RWPE1 (cell line): Measurements from ENCODE around the gene ZBTB7C.

ENCODE experiments used
- CTCF ChIA-PET: fragments of 350-600 bp; sonication (Branson Sonifier 250); formaldehyde crosslinking; extraction: SDS; loops from one replicate; lab custom pipeline; 2021; lab: Yijun Ruan, JAX
- POLR2A ChIA-PET: fragments of 400-600 bp; formaldehyde crosslinking; extraction: SDS; loops from one replicate; lab custom pipeline; 2020; ENCODE audit warnings: antibody characterized with exemption; ENCODE audit not compliant: low non-redundant PET; lab: Yijun Ruan, JAX
- DNase-seq: peaks from one replicate; pipeline ENCODE4 v3.0.0; 2012; ENCODE audit warnings: low spot score
- H3K27ac ChIP-seq: fragments of 450-650 bp; 2 replicates; pipeline ENCODE4 v1.5.1; 2017
- CTCF ChIP-seq: fragments of 450-650 bp; conservative IDR thresholded peaks from 2 replicates; pipeline ENCODE4 v1.5.1; 2017; ENCODE audit warnings: low read depth, mild to moderate bottlenecking

ZBTB7C gene

GRCh38 chr18:48168861-48169260 lies 240.3 kb downstream of the ZBTB7C start:
- no peak overlapping the region for H3K27ac ChIP-seq
- TF ChIP-seq CTCF, result no peak
- ChIA-PET CTCF (no interaction called here), POLR2A (no interaction called here)
- no peak for DNase-seq

GRCh38 chr18:48167897-48168253 lies 241.3 kb downstream of the ZBTB7C start:
- H3K27ac ChIP-seq, result no peak overlapping the region
- ChIA-PET POLR2A (no interaction called here), CTCF (interaction anchor here (0.7 kb wide), 1 partner anchor 232 kb away, joined by 3 read pairs; no protein-coding TSS in a partner anchor)
- DNase-seq, result no peak
- TF ChIP-seq CTCF, result no peak

- no peak for DNase-seq
- no peak overlapping the region for H3K27ac ChIP-seq
- ChIA-PET POLR2A (no interaction called here), CTCF (no interaction called here)
- no peak for TF ChIP-seq CTCF
Observed at GRCh38 chr18:48166336-48166875, 242.8 kb downstream of the ZBTB7C start.

GRCh38 chr18:48165111-48165866 lies 243.9 kb downstream of the ZBTB7C start:
- H3K27ac ChIP-seq, result no peak overlapping the region
- POLR2A ChIA-PET, result no interaction called here
- no peak for DNase-seq
- TF ChIP-seq CTCF, result no peak
- CTCF ChIA-PET, result no interaction called here

- ChIA-PET POLR2A (no interaction called here), CTCF (no interaction called here)
- no peak for DNase-seq
- TF ChIP-seq CTCF, result no peak
- H3K27ac ChIP-seq, result no peak overlapping the region
Observed at GRCh38 chr18:48164701-48165100, 244.5 kb downstream of the ZBTB7C start.

- DNase-seq, result no peak
- ChIA-PET CTCF (no interaction called here), POLR2A (no interaction called here)
- TF ChIP-seq CTCF, result no peak
- no peak overlapping the region for H3K27ac ChIP-seq
Observed at GRCh38 chr18:48164116-48164515, 245.1 kb downstream of the ZBTB7C start.
